Adrenal gland (tissue), 12 donors: ENCODE results near the gene PRKCZ. TPM values are rescaled to one million over a fixed set of nuclear protein-coding genes. Genes with fewer than 3 reads are reported as not detected.

Experiments used
- DNase-seq, 7 donors: peaks; one replicate each; pipeline ENCODE4 v3.0.0-alpha.2; 2019 to 2020
- H3K27ac ChIP-seq, 5 donors: fragments of 200-600 bp; sonication (generic) in 4 of 5; 1 replicate in 3 of 5; 2 replicates in 2 of 5; pipeline versions ENCODE4 v1.5.1 to v1.8.0; 2016 to 2020; ENCODE audit warnings: mild to moderate bottlenecking in 1 of 5
- H3K27me3 ChIP-seq: fragments of 200-600 bp; 2 replicates; pipeline ENCODE4 v1.8.0; 2021
- H3K36me3 ChIP-seq, 2 donors: fragments of 200-600 bp; replicated peaks in 1 of 2; 1 replicate in 1 of 2; 2 replicates in 1 of 2; pipeline versions ENCODE4 v1.5.1 to v1.8.0; 2018 to 2022
- H3K4me1 ChIP-seq, 2 donors: fragments of 200-600 bp; replicated peaks in 1 of 2; 1 replicate in 1 of 2; 2 replicates in 1 of 2; pipeline versions ENCODE4 v1.5.1 to v1.8.0; 2018 to 2021
- H3K4me3 ChIP-seq, 4 donors: fragments of 200-600 bp; sonication (generic) in 3 of 4; one replicate each; pipeline ENCODE4 v1.5.1; 2016 to 2018
- H3K9me3 ChIP-seq, 3 donors: fragments of 200-600 bp; sonication (generic) in 1 of 3; replicated peaks in 1 of 3; 1 replicate in 2 of 3; 2 replicates in 1 of 3; pipeline versions ENCODE4 v1.5.1 to v1.8.0; 2016 to 2021
- POLR2A ChIP-seq, 2 donors: fragments of 450-650 bp; IDR thresholded peaks; one replicate each; pipeline ENCODE4 v1.6.1; 2017; ENCODE audit warnings: antibody characterized with exemption in 2 of 2, mild to moderate bottlenecking in 2 of 2, moderate library complexity in 1 of 2
- WGBS, 4 donors: extraction: QIAGEN DNeasy Blood & Tissue Kit in 2 of 4; methylation state at CpG; one replicate each; pipeline versions ENCODE4 v1.1.5 to v1.1.7; 2013 to 2017; 5-methylcytosine and 5-hydroxymethylcytosine counted together
- intact Hi-C, 2 donors: fragments of 100-400 bp; cut with DNase I; formaldehyde crosslinking; loops; one replicate each; pipeline versions ENCODE4 v1.14.1 to v1.15.0; 2022 to 2023
- polyA plus RNA-seq, 3 donors: library from polyadenylated mRNA; stranded (reverse); fragments of 200-250 nt in 2 of 3; fragments of 350-450 nt in 1 of 3; fragmentation: Illumina TruSeq in 1 of 3; extraction: RNeasy Lipid Tissue Mini Kit (QIAGEN cat#74804) in 1 of 3; gene quantifications; one replicate each; pipeline ENCODE4 v1.2.3, GENCODE V29; 2013 to 2014
- total RNA-seq, 9 donors: library from RNA; depleted of rRNA in 4 of 9; stranded (reverse); fragments of >200 nt in 4 of 9; fragments of 120-200 nt in 1 of 9; fragmentation: NEBNext Ultra II Directional in 1 of 9; extraction: Animal tissue kit (Norgen Biotek cat#: 25700) in 1 of 9; gene quantifications; one replicate each; pipeline versions ENCODE4 v1.1.0 to v1.2.4, GENCODE V29; 2013 to 2023
- TF ChIP-seq, protein P1 (sequence below), 6 experiments: fragments of 450-650 bp in 4 of 6; fragments of 200-600 bp in 2 of 6; sonication (generic) in 1 of 6; IDR thresholded peaks; 1 replicate in 5 of 6; 2 replicates in 1 of 6; pipeline versions ENCODE4 v1.5.1 to v1.8.0; 2016 to 2021; ENCODE audit warnings: antibody characterized with exemption in 6 of 6, mild to moderate bottlenecking in 2 of 6, moderate library complexity in 1 of 6
- donor health status: healthy with polysubstance abuse.
- donor health status: Bipolar disorder and iron deficiency.
- donor health status: DM: yes; HTN: yes; CAD: no.
- donor health status: DM: no; HTN: no; CAD: no.
- donor health status: DM: no; HTN: no; CAD: no.
- donor health status: DM: yes; HTN: yes; CAD: no.

Gene PRKCZ
- total and polyA plus RNA-seq, 12 donors, result 8.2 to 50.5 (median 25.4) TPM

- TF ChIP-seq, protein P1, sequence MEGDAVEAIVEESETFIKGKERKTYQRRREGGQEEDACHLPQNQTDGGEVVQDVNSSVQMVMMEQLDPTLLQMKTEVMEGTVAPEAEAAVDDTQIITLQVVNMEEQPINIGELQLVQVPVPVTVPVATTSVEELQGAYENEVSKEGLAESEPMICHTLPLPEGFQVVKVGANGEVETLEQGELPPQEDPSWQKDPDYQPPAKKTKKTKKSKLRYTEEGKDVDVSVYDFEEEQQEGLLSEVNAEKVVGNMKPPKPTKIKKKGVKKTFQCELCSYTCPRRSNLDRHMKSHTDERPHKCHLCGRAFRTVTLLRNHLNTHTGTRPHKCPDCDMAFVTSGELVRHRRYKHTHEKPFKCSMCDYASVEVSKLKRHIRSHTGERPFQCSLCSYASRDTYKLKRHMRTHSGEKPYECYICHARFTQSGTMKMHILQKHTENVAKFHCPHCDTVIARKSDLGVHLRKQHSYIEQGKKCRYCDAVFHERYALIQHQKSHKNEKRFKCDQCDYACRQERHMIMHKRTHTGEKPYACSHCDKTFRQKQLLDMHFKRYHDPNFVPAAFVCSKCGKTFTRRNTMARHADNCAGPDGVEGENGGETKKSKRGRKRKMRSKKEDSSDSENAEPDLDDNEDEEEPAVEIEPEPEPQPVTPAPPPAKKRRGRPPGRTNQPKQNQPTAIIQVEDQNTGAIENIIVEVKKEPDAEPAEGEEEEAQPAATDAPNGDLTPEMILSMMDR (IDR thresholded peaks at IDR 0.05), result peak; percentile 38 to 98 (median 78)
- no peak for TF ChIP-seq POLR2A (IDR thresholded peaks at IDR 0.05)
- WGBS, 4 donors, result 12 to 35% (median 17%) methylated on average over 8 to 75 of the region's 75 CpGs
- no peaks in the 10 kb centered on the region for H3K9me3 ChIP-seq
- DNase-seq, result peak; percentile 49 to 83 (median 73)
- H3K4me1 ChIP-seq, result peaks cover 8 to 20% of the 10 kb centered on the region in 2 donors
- intact Hi-C loops, result loop anchor here (5.0 kb wide), 2 partner anchors 87 to 102 kb away; no protein-coding TSS in a partner anchor
- peak overlapping the region in 1 of 4 donors; percentile 26 for H3K4me3 ChIP-seq
- no peak overlapping the region for H3K27ac ChIP-seq
- H3K27me3 ChIP-seq, result no peaks in the 10 kb centered on the region
- no peaks in the 10 kb centered on the region for H3K36me3 ChIP-seq
These were observed 5.5 kb upstream of the PRKCZ start for GRCh38 chr1:2044510-2045319.

GRCh38 chr1:2045468-2046173 lies 4.6 kb upstream of the PRKCZ start:
- H3K36me3 ChIP-seq, result no peaks in the 10 kb centered on the region
- WGBS, 4 donors, result 55 to 66% (median 63%) methylated on average over 11 to 15 of the region's 15 CpGs
- peaks cover 9 to 22% of the 10 kb centered on the region in 2 donors for H3K4me1 ChIP-seq
- no peaks in the 10 kb centered on the region for H3K9me3 ChIP-seq
- TF ChIP-seq, protein P1 (IDR thresholded peaks at IDR 0.05), result no peak
- TF ChIP-seq POLR2A (IDR thresholded peaks at IDR 0.05), result no peak
- no peaks in the 10 kb centered on the region for H3K27me3 ChIP-seq
- DNase-seq, result no peak
- intact Hi-C loops, result loop anchor here in 1 of 2 donors (5.0 kb wide), 2 partner anchors 88 to 103 kb away; no protein-coding TSS in a partner anchor
- H3K4me3 ChIP-seq, result no peak overlapping the region
- no peak overlapping the region for H3K27ac ChIP-seq

DNA sequence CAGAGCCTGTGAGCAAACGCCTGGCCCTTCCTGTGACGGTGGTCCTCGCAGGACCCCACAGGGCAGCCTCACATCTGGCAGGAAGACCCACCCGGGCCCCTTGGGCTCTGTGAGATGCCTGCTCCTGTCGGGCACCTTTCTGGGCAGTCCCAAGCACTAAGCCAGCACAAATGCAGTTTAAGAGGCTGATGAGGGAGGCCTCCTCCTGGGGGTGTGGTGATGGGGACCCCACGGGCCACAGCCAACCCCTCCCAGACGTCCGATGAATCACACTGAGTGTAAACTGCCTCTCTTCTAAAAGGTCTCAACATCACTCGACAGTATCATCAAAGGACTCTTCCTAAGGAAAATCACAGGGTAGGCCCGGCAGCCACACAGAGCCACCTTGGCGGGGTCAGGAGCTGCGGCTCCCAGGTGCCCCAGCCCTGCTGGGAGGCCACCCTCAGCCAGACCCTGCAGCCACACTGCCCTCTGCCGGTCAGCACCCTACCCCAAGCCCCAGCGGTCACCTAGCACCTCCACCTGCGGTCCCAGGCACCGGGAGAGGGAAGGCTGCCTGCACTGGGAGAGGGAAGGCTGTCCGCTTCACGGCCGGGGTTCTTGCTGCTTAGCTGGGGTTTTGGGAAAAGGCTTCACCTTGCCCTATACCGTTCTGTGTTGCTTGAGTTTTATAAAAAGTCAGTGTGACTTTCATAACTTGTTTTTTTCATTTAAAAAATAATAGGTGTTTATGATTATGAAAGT lies 3.9 kb upstream of the PRKCZ start:
- H3K27me3 ChIP-seq, result no peaks in the 10 kb centered on the region
- no peaks in the 10 kb centered on the region for H3K36me3 ChIP-seq
- peaks cover 9 to 28% of the 10 kb centered on the region in 2 donors for H3K4me1 ChIP-seq
- no peaks in the 10 kb centered on the region for H3K9me3 ChIP-seq
- no peak overlapping the region for H3K27ac ChIP-seq
- TF ChIP-seq, protein P1 (IDR thresholded peaks at IDR 0.05), result peak; percentile 60 to 79 (median 72)
- TF ChIP-seq POLR2A (IDR thresholded peaks at IDR 0.05), result no peak
- H3K4me3 ChIP-seq, result no peak overlapping the region
- WGBS, 4 donors, result 31 to 38% (median 36%) methylated on average over 8 to 20 of the region's 20 CpGs
- peak; percentile 63 to 82 (median 77) for DNase-seq
- intact Hi-C loops, result loop anchor here in 1 of 2 donors (5.0 kb wide), 2 partner anchors 89 to 104 kb away; no protein-coding TSS in a partner anchor
